B cell (primary cell): ENCODE results near the gene EPHB1. TPM values are rescaled to one million over a fixed set of nuclear protein-coding genes. Genes with fewer than 3 reads are reported as not detected.

Source experiments
- ATAC-seq: fragments of 200-7000 bp; cut with Tn5 transposase; one replicate; pipeline ENCODE4 v1.10.0; 2021; ENCODE audit warnings: low read depth, mild to moderate bottlenecking, moderate number of reproducible peaks, moderate library complexity
- CTCF ChIA-PET: fragments of 350-600 bp; sonication (Branson Sonifier 250); formaldehyde crosslinking; loops from one replicate; lab custom pipeline; 2021; ENCODE audit warnings: antibody characterized with exemption, inconsistent platforms; lab: Charles Lee
- POLR2A ChIA-PET: fragments of 350-600 bp; sonication (Branson Sonifier 250); formaldehyde crosslinking; loops from one replicate; lab custom pipeline; 2021; ENCODE audit warnings: antibody characterized with exemption; lab: Charles Lee
- DNase-seq: peaks from one replicate; pipeline ENCODE4 v3.0.0; 2013
- H2AFZ ChIP-seq: 2 replicates; pipeline ENCODE4 v1.6.1; 2012; ENCODE audit warnings: mild to moderate bottlenecking, low read depth, low read length; ENCODE audit not compliant: insufficient read depth, poor library complexity, severe bottlenecking
- H3K27ac ChIP-seq, 2 donors: 1 replicate in 1 of 2; 2 replicates in 1 of 2; pipeline ENCODE4 v1.5.1; 2012 to 2013; ENCODE audit warnings: low read length in 2 of 2, mild to moderate bottlenecking in 2 of 2, moderate library complexity in 1 of 2
- H3K27me3 ChIP-seq, 4 experiments: fragments of 200-600 bp in 1 of 4; sonication (generic) in 1 of 4; replicated peaks in 1 of 4; 1 replicate in 2 of 4; 2 replicates in 2 of 4; pipeline versions ENCODE4 v1.6.1 to v1.7.0; 2013 to 2016; ENCODE audit warnings: low read length in 3 of 4, mild to moderate bottlenecking in 2 of 4, mixed read lengths in 1 of 4, moderate library complexity in 1 of 4; ENCODE audit not compliant: insufficient read depth in 4 of 4, control insufficient read depth in 3 of 4; ENCODE audit errors: control extremely low read depth in 1 of 4
- H3K36me3 ChIP-seq, 2 experiments: replicated peaks in 1 of 2; 1 replicate in 1 of 2; 2 replicates in 1 of 2; pipeline versions ENCODE4 v1.6.1 to v1.7.1; 2013; ENCODE audit warnings: low read length in 1 of 2; ENCODE audit not compliant: insufficient read depth in 2 of 2, control insufficient read depth in 1 of 2; ENCODE audit errors: control extremely low read depth in 1 of 2, extremely low read depth in 1 of 2
- H3K4me1 ChIP-seq, 2 donors: fragments of 200-600 bp in 1 of 2; sonication (generic) in 1 of 2; 1 replicate in 1 of 2; 2 replicates in 1 of 2; pipeline versions ENCODE4 v1.5.1 to v1.6.1; 2013 to 2017; ENCODE audit warnings: low read length in 2 of 2; ENCODE audit not compliant: control insufficient read depth in 2 of 2, insufficient read depth in 2 of 2
- H3K4me2 ChIP-seq: replicated peaks from 2 replicates; pipeline ENCODE3; 2012; ENCODE audit warnings: mild to moderate bottlenecking, low read depth, low read length; ENCODE audit not compliant: poor library complexity, severe bottlenecking
- H3K4me3 ChIP-seq, 5 experiments: fragments of 200-600 bp in 1 of 5; sonication (generic) in 1 of 5; 1 replicate in 3 of 5; 2 replicates in 2 of 5; pipeline versions ENCODE4 v1.5.1 to v1.7.0; 2011 to 2016; ENCODE audit warnings: low read length in 4 of 5, mild to moderate bottlenecking in 4 of 5, low read depth in 2 of 5, control low read depth in 1 of 5, moderate library complexity in 1 of 5; ENCODE audit not compliant: insufficient read depth in 1 of 5; ENCODE audit errors: control extremely low read depth in 1 of 5, extremely low read depth in 1 of 5
- H3K79me2 ChIP-seq: fragments of 200-600 bp; sonication (generic); one replicate; pipeline ENCODE4 v1.6.0; 2016; ENCODE audit warnings: low read length; ENCODE audit not compliant: control insufficient read depth, insufficient read depth
- H3K9ac ChIP-seq: fragments of 200-600 bp; sonication (generic); 2 replicates; pipeline ENCODE4 v1.6.1; 2017; ENCODE audit warnings: mild to moderate bottlenecking, low read length, moderate library complexity
- H3K9me3 ChIP-seq, 3 donors: one replicate each; pipeline versions ENCODE4 v1.6.1 to v1.7.1; 2013; ENCODE audit warnings: low read length in 2 of 3; ENCODE audit not compliant: control insufficient read depth in 2 of 3, insufficient read depth in 1 of 3; ENCODE audit errors: control extremely low read depth in 1 of 3
- H4K20me1 ChIP-seq: 2 replicates; pipeline ENCODE4 v1.6.0; 2012; ENCODE audit warnings: mild to moderate bottlenecking, low read length; ENCODE audit not compliant: insufficient read depth, control insufficient read depth, poor library complexity, severe bottlenecking
- H3K27ac Mint-ChIP-seq: one replicate; pipeline ENCODE4 v1.8.0; 2021; ENCODE audit warnings: mixed read lengths
- H3K27me3 Mint-ChIP-seq: one replicate; pipeline ENCODE4 v1.8.0; 2021; ENCODE audit warnings: mixed read lengths
- H3K4me1 Mint-ChIP-seq: one replicate; pipeline ENCODE4 v1.8.0; 2021; ENCODE audit warnings: mixed read lengths
- H3K4me3 Mint-ChIP-seq: one replicate; pipeline ENCODE4 v1.8.0; 2021; ENCODE audit warnings: mixed read lengths
- H3K9me3 Mint-ChIP-seq: one replicate; pipeline ENCODE4 v1.8.0; 2022; ENCODE audit warnings: mixed read lengths; ENCODE audit not compliant: insufficient read depth
- CTCF ChIP-seq: fragments of 200-600 bp; IDR thresholded peaks from one replicate; pipeline ENCODE4 v1.8.0; 2022; ENCODE audit warnings: antibody characterized with exemption, mild to moderate bottlenecking
- EZH2 ChIP-seq: IDR thresholded peaks from 2 replicates; pipeline ENCODE4 v1.6.1; 2012; ENCODE audit warnings: borderline replicate concordance, low read depth, mild to moderate bottlenecking, moderate library complexity, low read length; ENCODE audit not compliant: insufficient read depth, poor library complexity, severe bottlenecking
- WGBS: methylation state at CpG from one replicate; pipeline ENCODE4 v1.1.5; 2013; ENCODE audit warnings: missing lambda C conversion rate; ENCODE audit not compliant: insufficient coverage; 5-methylcytosine and 5-hydroxymethylcytosine counted together
- intact Hi-C: fragments of 100-400 bp; cut with micrococcal nuclease; formaldehyde crosslinking; loops from one replicate; pipeline ENCODE4 v1.10.0; 2022
- polyA plus RNA-seq: library from polyadenylated mRNA; depleted of rRNA; stranded (reverse); fragments of >200 nt; gene quantifications from 2 replicates; pipeline ENCODE4 v1.2.3, GENCODE V29; 2012
- total RNA-seq, 2 donors: library from RNA; stranded (reverse); fragments of 120-200 nt in 1 of 2; gene quantifications; 1 replicate in 1 of 2; 2 replicates in 1 of 2; pipeline versions ENCODE4 v1.2.3 to v1.2.4, GENCODE V29; 2013 to 2022

EPHB1 gene
- total and polyA plus RNA-seq, 2 donors (not counting 1 experiment from before 2014, with no cell fraction given), result 0.01 TPM; not detected in 1

GRCh38 chr3:135260025-135260424 lies 465.0 kb downstream of the EPHB1 start:
- no peak for TF ChIP-seq CTCF
- no peak for TF ChIP-seq EZH2
- H3K4me3 ChIP-seq, result no peak overlapping the region
- H3K4me1 Mint-ChIP-seq, result no peaks in the 10 kb centered on the region
- no peak for ATAC-seq
- no peaks in the 10 kb centered on the region for H3K9me3 Mint-ChIP-seq
- no peak for DNase-seq
- no peaks in the 10 kb centered on the region for H4K20me1 ChIP-seq
- POLR2A ChIA-PET, result no interaction called here
- CTCF ChIA-PET, result no interaction called here
- H3K27ac Mint-ChIP-seq, result no peak overlapping the region
- no peak overlapping the region for H3K4me3 Mint-ChIP-seq
- H3K27me3 Mint-ChIP-seq, result no peaks in the 10 kb centered on the region
- no peaks in the 10 kb centered on the region for H3K4me1 ChIP-seq
- no peak overlapping the region for H2AFZ ChIP-seq
- no peaks in the 10 kb centered on the region for H3K36me3 ChIP-seq
- intact Hi-C loops, result no loop called here
- no peaks in the 10 kb centered on the region for H3K79me2 ChIP-seq
- WGBS, result 100% methylated on average over 1 of the region's 2 CpGs
- H3K27ac ChIP-seq, result no peak overlapping the region
- no peak overlapping the region for H3K9ac ChIP-seq
- no peak overlapping the region for H3K4me2 ChIP-seq
- H3K27me3 ChIP-seq, result no peaks in the 10 kb centered on the region
- peaks cover 0 to 2% (median 0%) of the 10 kb centered on the region in 3 donors for H3K9me3 ChIP-seq

DNA sequence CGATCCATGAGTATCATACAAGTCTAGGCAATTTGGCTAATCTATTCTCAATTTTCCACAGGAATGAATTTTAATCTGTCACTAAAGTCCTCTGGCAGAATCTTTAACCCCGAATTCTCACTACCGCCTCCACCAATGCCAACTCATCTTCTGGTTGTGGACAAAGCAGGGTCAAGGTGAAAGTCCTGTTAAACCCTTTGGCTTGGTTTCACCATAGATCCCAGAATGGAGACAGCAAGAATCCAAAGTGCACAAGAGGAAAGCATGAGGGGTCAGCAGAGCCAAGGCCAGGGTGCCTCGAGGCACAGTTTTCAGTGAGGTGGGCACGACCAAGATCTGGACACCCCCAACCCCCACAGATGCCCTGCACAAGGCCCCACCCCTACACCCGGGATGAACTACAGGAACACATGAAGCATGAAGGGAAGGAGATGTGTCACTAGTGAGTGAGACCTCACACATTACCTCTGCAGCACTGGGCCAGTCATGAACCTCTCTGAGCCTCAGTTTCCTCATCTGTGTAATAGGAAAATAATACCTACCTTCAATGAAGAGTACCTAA lies 466.2 kb downstream of the EPHB1 start:
- H3K27me3 ChIP-seq, result no peaks in the 10 kb centered on the region
- no peak overlapping the region for H3K9ac ChIP-seq
- TF ChIP-seq EZH2 (no peak), CTCF (no peak)
- no peak overlapping the region for H3K27ac ChIP-seq
- no peaks in the 10 kb centered on the region for H3K36me3 ChIP-seq
- intact Hi-C loops, result no loop called here
- POLR2A ChIA-PET, result no interaction called here
- CTCF ChIA-PET, result no interaction called here
- DNase-seq, result no peak
- H3K9me3 Mint-ChIP-seq, result no peaks in the 10 kb centered on the region
- H3K27me3 Mint-ChIP-seq, result no peaks in the 10 kb centered on the region
- no peak overlapping the region for H2AFZ ChIP-seq
- H3K9me3 ChIP-seq, result peaks cover 0 to 2% (median 0%) of the 10 kb centered on the region in 3 donors
- H4K20me1 ChIP-seq, result no peaks in the 10 kb centered on the region
- H3K4me1 ChIP-seq, result no peaks in the 10 kb centered on the region
- H3K79me2 ChIP-seq, result no peaks in the 10 kb centered on the region
- no peak overlapping the region for H3K4me3 Mint-ChIP-seq
- H3K4me3 ChIP-seq, result no peak overlapping the region
- no peaks in the 10 kb centered on the region for H3K4me1 Mint-ChIP-seq
- no peak overlapping the region for H3K4me2 ChIP-seq
- 86% methylated on average over 1 of the region's 6 CpGs for WGBS
- H3K27ac Mint-ChIP-seq, result no peak overlapping the region
- no peak for ATAC-seq
